ENCODE data around the gene KLHDC10. TPM values are rescaled to one million over a fixed set of nuclear protein-coding genes. Genes with fewer than 3 reads are reported as not detected.
"Not testable (repeated sequence)": the region's sequence is repeated elsewhere in the genome, so short reads cannot be mapped to it uniquely, and the experiment has no call there.

The KLHDC10 gene
- polyA plus RNA-seq, 4 donors: 7.0 to 23.3 (median 12.1) TPM

GRCh38 chr7:130102588-130102987 is 32.3 kb downstream of the KLHDC10 start:
- FAIRE-seq: no peak
- peaks cover 0 to 4% of the 10 kb centered on the region in 2 donors for H3K9me3 ChIP-seq (ENCODE audit: control insufficient read depth in 2 of 2, insufficient read depth in 1 of 2, low read depth in 1 of 2, low read length in 1 of 2)
- peaks cover 0 to 16% (median 0%) of the 10 kb centered on the region in 3 donors for H3K36me3 ChIP-seq (ENCODE audit: control insufficient read depth in 3 of 3, insufficient read depth in 2 of 3, low read depth in 1 of 3, low read length in 3 of 3)
- WGBS, 3 donors: 88 to 94% (median 89%) methylated on average over 6 of the region's 6 CpGs
- H3K4me3 ChIP-seq (ENCODE audit: low read depth in 1 of 3, low read length in 3 of 3): no peak overlapping the region
- no peaks in the 10 kb centered on the region for H3K27me3 ChIP-seq (ENCODE audit: control insufficient read depth in 3 of 3, insufficient read depth in 3 of 3, low read length in 3 of 3)
- no peak for DNase-seq
- H3K27ac ChIP-seq (ENCODE audit: low read depth in 1 of 3, low read length in 2 of 3): no peak overlapping the region
- H3K4me1 ChIP-seq (ENCODE audit: control insufficient read depth in 3 of 3, insufficient read depth in 2 of 3, low read depth in 1 of 3, low read length in 2 of 3): no peaks in the 10 kb centered on the region

GRCh38 chr7:130107949-130108674 is 37.8 kb downstream of the KLHDC10 start:
- no peak for DNase-seq
- peaks cover 0 to 10% (median 2%) of the 10 kb centered on the region in 3 donors for H3K4me1 ChIP-seq (ENCODE audit: control insufficient read depth in 3 of 3, insufficient read depth in 2 of 3, low read depth in 1 of 3, low read length in 2 of 3)
- FAIRE-seq: no peak
- no peak overlapping the region for H3K4me3 ChIP-seq (ENCODE audit: low read depth in 1 of 3, low read length in 3 of 3)
- H3K9me3 ChIP-seq (ENCODE audit: control insufficient read depth in 2 of 2, insufficient read depth in 1 of 2, low read depth in 1 of 2, low read length in 1 of 2): peaks cover 0 to 6% of the 10 kb centered on the region in 2 donors
- WGBS, 3 donors: 97 to 98% (median 98%) methylated on average over 31 of the region's 31 CpGs
- H3K36me3 ChIP-seq (ENCODE audit: control insufficient read depth in 3 of 3, insufficient read depth in 2 of 3, low read depth in 1 of 3, low read length in 3 of 3): peaks cover 0 to 7% (median 0%) of the 10 kb centered on the region in 3 donors
- H3K27ac ChIP-seq (ENCODE audit: low read depth in 1 of 3, low read length in 2 of 3): no peak overlapping the region
- H3K27me3 ChIP-seq (ENCODE audit: control insufficient read depth in 3 of 3, insufficient read depth in 3 of 3, low read length in 3 of 3): no peaks in the 10 kb centered on the region

- no peak overlapping the region for H3K4me3 ChIP-seq (ENCODE audit: low read depth in 1 of 3, low read length in 3 of 3)
- H3K36me3 ChIP-seq (ENCODE audit: control insufficient read depth in 3 of 3, insufficient read depth in 2 of 3, low read depth in 1 of 3, low read length in 3 of 3): peaks cover 0 to 7% (median 0%) of the 10 kb centered on the region in 3 donors
- no peak for DNase-seq
- H3K27me3 ChIP-seq (ENCODE audit: control insufficient read depth in 3 of 3, insufficient read depth in 3 of 3, low read length in 3 of 3): no peaks in the 10 kb centered on the region
- no peak for FAIRE-seq
- 93 to 97% (median 95%) methylated on average over 10 of the region's 10 CpGs for WGBS, 3 donors
- no peak overlapping the region for H3K27ac ChIP-seq (ENCODE audit: low read depth in 1 of 3, low read length in 2 of 3)
- peaks cover 0 to 16% (median 2%) of the 10 kb centered on the region in 3 donors for H3K4me1 ChIP-seq (ENCODE audit: control insufficient read depth in 3 of 3, insufficient read depth in 2 of 3, low read depth in 1 of 3, low read length in 2 of 3)
- H3K9me3 ChIP-seq (ENCODE audit: control insufficient read depth in 2 of 2, insufficient read depth in 1 of 2, low read depth in 1 of 2, low read length in 1 of 2): peaks cover 0 to 6% of the 10 kb centered on the region in 2 donors
Observed at GRCh38 chr7:130108809-130109208, 38.5 kb downstream of the KLHDC10 start.

GRCh38 chr7:130112093-130112492 is 41.8 kb downstream of the KLHDC10 start:
- H3K4me1 ChIP-seq (ENCODE audit: control insufficient read depth in 3 of 3, insufficient read depth in 2 of 3, low read depth in 1 of 3, low read length in 2 of 3): peaks cover 0 to 24% (median 2%) of the 10 kb centered on the region in 3 donors
- H3K9me3 ChIP-seq (ENCODE audit: control insufficient read depth in 2 of 2, insufficient read depth in 1 of 2, low read depth in 1 of 2, low read length in 1 of 2): peaks cover 0 to 2% of the 10 kb centered on the region in 2 donors
- peak; percentile 27 to 38 for DNase-seq
- 15 to 40% (median 32%) methylated on average over 2 of the region's 2 CpGs for whole genome bisulfite sequencing, 3 donors
- FAIRE-seq: no peak
- no peaks in the 10 kb centered on the region for H3K36me3 ChIP-seq (ENCODE audit: control insufficient read depth in 3 of 3, insufficient read depth in 2 of 3, low read depth in 1 of 3, low read length in 3 of 3)
- H3K27me3 ChIP-seq (ENCODE audit: control insufficient read depth in 3 of 3, insufficient read depth in 3 of 3, low read length in 3 of 3): no peaks in the 10 kb centered on the region
- H3K4me3 ChIP-seq (ENCODE audit: low read depth in 1 of 3, low read length in 3 of 3): no peak overlapping the region
- H3K27ac ChIP-seq (ENCODE audit: low read depth in 1 of 3, low read length in 2 of 3): no peak overlapping the region

GRCh38 chr7:130112662-130113425 is 42.5 kb downstream of the KLHDC10 start:
- DNase-seq (peak in 1 of 2 donors; percentile 29), FAIRE-seq (no peak)
- H3K27me3 ChIP-seq (ENCODE audit: control insufficient read depth in 3 of 3, insufficient read depth in 3 of 3, low read length in 3 of 3): no peaks in the 10 kb centered on the region
- 36 to 62% (median 50%) methylated on average over 4 of the region's 4 CpGs for WGBS, 3 donors
- peaks cover 0 to 24% (median 2%) of the 10 kb centered on the region in 3 donors for H3K4me1 ChIP-seq (ENCODE audit: control insufficient read depth in 3 of 3, insufficient read depth in 2 of 3, low read depth in 1 of 3, low read length in 2 of 3)
- H3K9me3 ChIP-seq (ENCODE audit: control insufficient read depth in 2 of 2, insufficient read depth in 1 of 2, low read depth in 1 of 2, low read length in 1 of 2): peaks cover 0 to 2% of the 10 kb centered on the region in 2 donors
- peaks cover 0 to 4% (median 3%) of the 10 kb centered on the region in 3 donors for H3K36me3 ChIP-seq (ENCODE audit: control insufficient read depth in 3 of 3, insufficient read depth in 2 of 3, low read depth in 1 of 3, low read length in 3 of 3)
- peak overlapping the region in 1 of 3 donors; percentile 27 for H3K27ac ChIP-seq (ENCODE audit: low read depth in 1 of 3, low read length in 2 of 3)
- no peak overlapping the region for H3K4me3 ChIP-seq (ENCODE audit: low read depth in 1 of 3, low read length in 3 of 3)

- DNase-seq; H3K27me3 ChIP-seq (ENCODE audit: control insufficient read depth in 3 of 3, insufficient read depth in 3 of 3, low read length in 3 of 3); H3K9me3 ChIP-seq (ENCODE audit: control insufficient read depth in 2 of 2, insufficient read depth in 1 of 2, low read depth in 1 of 2, low read length in 1 of 2); H3K36me3 ChIP-seq (ENCODE audit: control insufficient read depth in 3 of 3, insufficient read depth in 2 of 3, low read depth in 1 of 3, low read length in 3 of 3); H3K4me3 ChIP-seq (ENCODE audit: low read depth in 1 of 3, low read length in 3 of 3); FAIRE-seq: not testable (repeated sequence)
- H3K4me1 ChIP-seq (ENCODE audit: control insufficient read depth in 3 of 3, insufficient read depth in 2 of 3, low read depth in 1 of 3, low read length in 2 of 3): peaks cover 0 to 24% (median 2%) of the 10 kb centered on the region in 3 donors
- 39 to 80% (median 58%) methylated on average over 5 of the region's 5 CpGs for WGBS, 3 donors
- H3K27ac ChIP-seq (ENCODE audit: low read depth in 1 of 3, low read length in 2 of 3): peak overlapping the region in 2 of 3 donors; percentile 27 to 32
Observed at GRCh38 chr7:130113426-130113805, 43.1 kb downstream of the KLHDC10 start.

- 13 to 56% (median 33%) methylated on average over 4 of the region's 4 CpGs for WGBS, 3 donors
- H3K4me1 ChIP-seq (ENCODE audit: control insufficient read depth in 3 of 3, insufficient read depth in 2 of 3, low read depth in 1 of 3, low read length in 2 of 3): peaks cover 0 to 24% (median 2%) of the 10 kb centered on the region in 3 donors
- peak overlapping the region in 2 of 3 donors; percentile 4 to 27 for H3K27ac ChIP-seq (ENCODE audit: low read depth in 1 of 3, low read length in 2 of 3)
- peaks cover 0 to 9% (median 5%) of the 10 kb centered on the region in 3 donors for H3K36me3 ChIP-seq (ENCODE audit: control insufficient read depth in 3 of 3, insufficient read depth in 2 of 3, low read depth in 1 of 3, low read length in 3 of 3)
- FAIRE-seq (no peak), DNase-seq (peak; percentile 82 to 84)
- H3K9me3 ChIP-seq (ENCODE audit: control insufficient read depth in 2 of 2, insufficient read depth in 1 of 2, low read depth in 1 of 2, low read length in 1 of 2): peaks cover 0 to under 1% of the 10 kb centered on the region in 2 donors
- no peak overlapping the region for H3K4me3 ChIP-seq (ENCODE audit: low read depth in 1 of 3, low read length in 3 of 3)
- H3K27me3 ChIP-seq (ENCODE audit: control insufficient read depth in 3 of 3, insufficient read depth in 3 of 3, low read length in 3 of 3): no peaks in the 10 kb centered on the region
Observed at GRCh38 chr7:130113887-130114286, 43.6 kb downstream of the KLHDC10 start.

- FAIRE-seq (no peak), DNase-seq (peak in 1 of 2 donors; percentile 16)
- Histone ChIP-seq H3K27me3 (ENCODE audit: control insufficient read depth in 3 of 3, insufficient read depth in 3 of 3, low read length in 3 of 3) (no peaks in the 10 kb centered on the region), H3K9me3 (ENCODE audit: control insufficient read depth in 2 of 2, insufficient read depth in 1 of 2, low read depth in 1 of 2, low read length in 1 of 2) (no peaks in the 10 kb centered on the region), H3K4me3 (ENCODE audit: low read depth in 1 of 3, low read length in 3 of 3) (no peak overlapping the region), H3K36me3 (ENCODE audit: control insufficient read depth in 3 of 3, insufficient read depth in 2 of 3, low read depth in 1 of 3, low read length in 3 of 3) (peaks cover 0 to 12% (median 5%) of the 10 kb centered on the region in 3 donors), H3K27ac (ENCODE audit: low read depth in 1 of 3, low read length in 2 of 3) (peak overlapping the region in 1 of 3 donors; percentile 27), H3K4me1 (ENCODE audit: control insufficient read depth in 3 of 3, insufficient read depth in 2 of 3, low read depth in 1 of 3, low read length in 2 of 3) (peaks cover 0 to 24% (median 2%) of the 10 kb centered on the region in 3 donors)
Observed at GRCh38 chr7:130114374-130114773, 44.0 kb downstream of the KLHDC10 start.
